H9 (cell line): ENCODE results near the gene MARCHF3. TPM values are rescaled to one million over a fixed set of nuclear protein-coding genes. Genes with fewer than 3 reads are reported as not detected.

Source experiments
- DNase-seq: peaks from one replicate; pipeline ENCODE4 v3.0.0-alpha.2; 2017
- H2AFZ ChIP-seq: one replicate; pipeline ENCODE4 v1.6.1; 2013; ENCODE audit warnings: mild to moderate bottlenecking, low read length, control low read depth, moderate library complexity
- H2AK5ac ChIP-seq: 2 replicates; pipeline ENCODE4 v1.6.1; 2013; ENCODE audit warnings: low read length, control low read depth, mixed read lengths; ENCODE audit not compliant: insufficient read length
- H2BK120ac ChIP-seq: one replicate; pipeline ENCODE4 v1.6.1; 2013; ENCODE audit warnings: low read depth, mild to moderate bottlenecking, low read length, control low read depth, inconsistent platforms; ENCODE audit not compliant: poor library complexity, severe bottlenecking
- H2BK12ac ChIP-seq: 2 replicates; pipeline ENCODE4 v1.6.1; 2013; ENCODE audit warnings: low read length, control low read depth, mixed read lengths, low read depth; ENCODE audit not compliant: insufficient read length
- H2BK15ac ChIP-seq: 2 replicates; pipeline ENCODE4 v1.6.1; 2013; ENCODE audit warnings: low read depth, low read length, control low read depth
- H2BK20ac ChIP-seq: one replicate; pipeline ENCODE4 v1.6.1; 2013; ENCODE audit warnings: low read depth, mild to moderate bottlenecking, low read length, control low read depth, inconsistent platforms; ENCODE audit not compliant: poor library complexity, severe bottlenecking
- H2BK5ac ChIP-seq: 2 replicates; pipeline ENCODE4 v1.6.1; 2013; ENCODE audit warnings: low read length, control low read depth, mixed read lengths; ENCODE audit not compliant: insufficient read length
- H3K14ac ChIP-seq: 2 replicates; pipeline ENCODE4 v1.6.1; 2013; ENCODE audit warnings: low read length, control low read depth; ENCODE audit not compliant: insufficient read depth
- H3K18ac ChIP-seq: 2 replicates; pipeline ENCODE4 v1.6.1; 2013; ENCODE audit warnings: low read depth, mild to moderate bottlenecking, mixed read lengths, low read length, control low read depth; ENCODE audit not compliant: insufficient read length
- H3K23ac ChIP-seq: 2 replicates; pipeline ENCODE4 v1.6.1; 2013; ENCODE audit warnings: low read length, control low read depth, mixed read lengths, low read depth; ENCODE audit not compliant: insufficient read length
- H3K23me2 ChIP-seq: 2 replicates; pipeline ENCODE4 v1.6.1; 2013; ENCODE audit warnings: low read depth, mild to moderate bottlenecking, mixed read lengths, low read length, control low read depth; ENCODE audit not compliant: insufficient read length, poor library complexity, severe bottlenecking
- H3K27ac ChIP-seq: 2 replicates; pipeline ENCODE4 v1.5.1; 2013; ENCODE audit warnings: low read length, control low read depth, mixed read lengths, low read depth; ENCODE audit not compliant: insufficient read length
- H3K27me3 ChIP-seq: 2 replicates; pipeline ENCODE4 v1.6.1; 2013; ENCODE audit warnings: low read length, control low read depth, inconsistent platforms; ENCODE audit not compliant: insufficient read depth
- H3K4ac ChIP-seq: 2 replicates; pipeline ENCODE4 v1.6.1; 2013; ENCODE audit warnings: low read depth, mild to moderate bottlenecking, control low read depth, inconsistent platforms, low read length, moderate library complexity
- H3K4me1 ChIP-seq: 2 replicates; pipeline ENCODE4 v1.6.1; 2013; ENCODE audit warnings: low read length, control low read depth, inconsistent platforms; ENCODE audit not compliant: insufficient read depth
- H3K4me2 ChIP-seq: 2 replicates; pipeline ENCODE4 v1.6.1; 2013; ENCODE audit warnings: low read length, control low read depth, mixed read lengths; ENCODE audit not compliant: insufficient read length, insufficient read depth
- H3K56ac ChIP-seq: 2 replicates; pipeline ENCODE4 v1.6.1; 2013; ENCODE audit warnings: low read depth, mild to moderate bottlenecking, mixed read lengths, low read length, control low read depth; ENCODE audit not compliant: insufficient read length
- H3K79me1 ChIP-seq: 2 replicates; pipeline ENCODE4 v1.6.1; 2013; ENCODE audit warnings: low read depth, mild to moderate bottlenecking, moderate library complexity, low read length, control low read depth, inconsistent platforms; ENCODE audit not compliant: insufficient read depth, poor library complexity, severe bottlenecking
- H3K79me2 ChIP-seq: 2 replicates; pipeline ENCODE4 v1.6.1; 2013; ENCODE audit warnings: low read length, control low read depth, inconsistent platforms; ENCODE audit not compliant: insufficient read depth
- H3K9ac ChIP-seq: 2 replicates; pipeline ENCODE4 v1.6.1; 2013; ENCODE audit warnings: low read length, control low read depth, mixed read lengths; ENCODE audit not compliant: insufficient read length; ENCODE audit errors: extremely low read depth
- H3K9me3 ChIP-seq: one replicate; pipeline ENCODE4 v1.6.1; 2013; ENCODE audit warnings: low read depth, low read length, inconsistent platforms; ENCODE audit not compliant: control insufficient read depth
- H3T11ph ChIP-seq: one replicate; pipeline ENCODE4 v1.6.1; 2013; ENCODE audit warnings: mild to moderate bottlenecking, low read length, control low read depth, inconsistent platforms
- H4K20me1 ChIP-seq: one replicate; pipeline ENCODE4 v1.6.1; 2013; ENCODE audit not compliant: control insufficient read depth, insufficient read length, insufficient read depth
- H4K5ac ChIP-seq: 2 replicates; pipeline ENCODE4 v1.6.1; 2013; ENCODE audit warnings: low read depth, mild to moderate bottlenecking, mixed read lengths, low read length, control low read depth; ENCODE audit not compliant: insufficient read length
- H4K8ac ChIP-seq: replicated peaks from 2 replicates; pipeline ENCODE4 v1.6.1; 2013; ENCODE audit warnings: low read length, control low read depth, mixed read lengths, low read depth; ENCODE audit not compliant: insufficient read length
- H4K91ac ChIP-seq: 2 replicates; pipeline ENCODE4 v1.6.1; 2013; ENCODE audit warnings: low read depth, mild to moderate bottlenecking, moderate library complexity, mixed read lengths, low read length, control low read depth; ENCODE audit not compliant: insufficient read length
- H3K27ac Mint-ChIP-seq, 3 experiments: 2 replicates in 2 of 3; 3 replicates in 1 of 3; pipeline ENCODE4 v1.8.0; 2020 to 2021; ENCODE audit warnings: mixed read lengths in 3 of 3, mild to moderate bottlenecking in 1 of 3, moderate library complexity in 1 of 3
- H3K27me3 Mint-ChIP-seq: 2 replicates; pipeline ENCODE4 v1.8.0; 2021; ENCODE audit warnings: low read depth, mild to moderate bottlenecking, moderate library complexity, mixed read lengths
- H3K36me3 Mint-ChIP-seq, 3 experiments: 2 replicates in 2 of 3; 3 replicates in 1 of 3; pipeline ENCODE4 v1.8.0; 2020 to 2021; ENCODE audit warnings: low read depth in 3 of 3, mixed read lengths in 3 of 3; ENCODE audit not compliant: insufficient read depth in 1 of 3
- H3K4me1 Mint-ChIP-seq, 2 experiments: 2 replicates each; pipeline ENCODE4 v1.8.0; 2020; ENCODE audit warnings: mixed read lengths in 2 of 2
- H3K4me3 Mint-ChIP-seq, 2 experiments: 2 replicates in 1 of 2; 3 replicates in 1 of 2; pipeline ENCODE4 v1.8.0; 2020 to 2021; ENCODE audit warnings: mild to moderate bottlenecking in 2 of 2, mixed read lengths in 2 of 2, moderate library complexity in 1 of 2
- H3K9me3 Mint-ChIP-seq, 2 experiments: 2 replicates in 1 of 2; 3 replicates in 1 of 2; pipeline ENCODE4 v1.8.0; 2020; ENCODE audit warnings: mild to moderate bottlenecking in 2 of 2, mixed read lengths in 2 of 2, moderate library complexity in 1 of 2
- WGBS: extraction: QIAGEN DNeasy Blood & Tissue Kit; methylation state at CpG from one replicate; pipeline ENCODE4 v1.1.7; 2013; ENCODE audit warnings: missing lambda C conversion rate, low lambda C conversion rate, mixed read lengths; ENCODE audit not compliant: insufficient read length; ENCODE audit errors: extremely low coverage; 5-methylcytosine and 5-hydroxymethylcytosine counted together
- total RNA-seq: library from RNA; stranded (reverse); gene quantifications from 2 replicates; pipeline ENCODE4 v1.2.1, GENCODE V29; 2021
- TF ChIP-seq, protein P1 (sequence below): fragments of 200-600 bp; sonication (generic); conservative IDR thresholded peaks from 3 replicates; pipeline ENCODE4 v1.8.0; 2021; ENCODE audit warnings: antibody characterized with exemption, mild to moderate bottlenecking

MARCHF3 gene
- total RNA-seq, 1 experiment from 2014 or later = 17.7 TPM

DNA sequence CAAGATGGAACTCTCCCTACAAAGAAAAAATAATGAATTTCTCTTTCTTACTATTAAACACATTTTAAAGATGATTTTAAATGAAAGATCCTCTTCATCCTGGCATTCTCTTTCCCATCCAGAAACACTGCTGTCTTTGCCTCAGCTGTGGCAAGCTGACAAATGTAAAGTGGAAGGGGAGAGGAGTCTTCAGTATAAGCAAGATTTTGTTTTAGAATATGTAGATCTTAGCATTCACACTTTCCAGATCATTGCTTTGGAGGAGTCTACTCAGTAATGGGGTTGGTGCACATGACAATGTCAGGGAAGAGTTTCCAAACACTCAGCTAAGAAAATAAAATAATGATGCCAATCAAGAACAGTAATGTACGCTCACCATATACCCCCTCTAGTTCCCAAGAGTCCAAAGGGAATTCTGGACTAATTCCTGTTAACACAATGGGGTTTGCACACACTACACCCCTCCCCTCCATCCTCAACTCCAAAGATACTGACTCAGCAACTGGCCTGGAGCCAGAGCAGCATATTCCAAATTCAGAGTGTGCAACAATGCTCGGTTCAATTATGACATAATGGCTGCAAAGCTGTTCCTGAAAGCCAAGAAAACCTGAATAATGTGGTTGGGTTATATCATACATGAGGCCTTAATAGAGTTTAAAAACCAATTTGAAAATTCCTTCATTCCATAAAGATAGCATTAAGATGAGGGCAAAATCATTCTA is 38.3 kb upstream of the MARCHF3 start:
- Mint-ChIP-seq H3K27me3 (no peaks in the 10 kb centered on the region), H3K4me1 (peaks cover 28 to 29% of the 10 kb centered on the region in 2 experiments), H3K4me3 (no peak overlapping the region), H3K9me3 (no peaks in the 10 kb centered on the region), H3K27ac (no peak overlapping the region), H3K36me3 (no peaks in the 10 kb centered on the region; a peak in 1 of 7 replicates)
- H3K4ac ChIP-seq = no peak overlapping the region
- H4K20me1 ChIP-seq = no peaks in the 10 kb centered on the region
- H3K18ac ChIP-seq = no peak overlapping the region
- H4K91ac ChIP-seq = no peak overlapping the region
- no peaks in the 10 kb centered on the region for H3K79me2 ChIP-seq
- peaks cover 3% of the 10 kb centered on the region; the same call in 1 of the 2 replicates for H3K4me1 ChIP-seq
- H3K27ac ChIP-seq = no peak overlapping the region
- DNase-seq = no peak
- H4K8ac ChIP-seq = no peak overlapping the region
- TF ChIP-seq, protein P1, sequence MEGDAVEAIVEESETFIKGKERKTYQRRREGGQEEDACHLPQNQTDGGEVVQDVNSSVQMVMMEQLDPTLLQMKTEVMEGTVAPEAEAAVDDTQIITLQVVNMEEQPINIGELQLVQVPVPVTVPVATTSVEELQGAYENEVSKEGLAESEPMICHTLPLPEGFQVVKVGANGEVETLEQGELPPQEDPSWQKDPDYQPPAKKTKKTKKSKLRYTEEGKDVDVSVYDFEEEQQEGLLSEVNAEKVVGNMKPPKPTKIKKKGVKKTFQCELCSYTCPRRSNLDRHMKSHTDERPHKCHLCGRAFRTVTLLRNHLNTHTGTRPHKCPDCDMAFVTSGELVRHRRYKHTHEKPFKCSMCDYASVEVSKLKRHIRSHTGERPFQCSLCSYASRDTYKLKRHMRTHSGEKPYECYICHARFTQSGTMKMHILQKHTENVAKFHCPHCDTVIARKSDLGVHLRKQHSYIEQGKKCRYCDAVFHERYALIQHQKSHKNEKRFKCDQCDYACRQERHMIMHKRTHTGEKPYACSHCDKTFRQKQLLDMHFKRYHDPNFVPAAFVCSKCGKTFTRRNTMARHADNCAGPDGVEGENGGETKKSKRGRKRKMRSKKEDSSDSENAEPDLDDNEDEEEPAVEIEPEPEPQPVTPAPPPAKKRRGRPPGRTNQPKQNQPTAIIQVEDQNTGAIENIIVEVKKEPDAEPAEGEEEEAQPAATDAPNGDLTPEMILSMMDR = no peak
- no peak overlapping the region for H3T11ph ChIP-seq
- H2BK120ac ChIP-seq = no peak overlapping the region
- H2BK12ac ChIP-seq = no peak overlapping the region
- H4K5ac ChIP-seq = no peak overlapping the region
- no peak overlapping the region for H3K9ac ChIP-seq
- no peak overlapping the region for H2BK20ac ChIP-seq
- no CpG with 5 or more reads among the region's 2 CpGs for WGBS
- H3K4me2 ChIP-seq = no peak overlapping the region
- no peak overlapping the region for H2BK15ac ChIP-seq
- H2BK5ac ChIP-seq = no peak overlapping the region
- no peak overlapping the region for H2AFZ ChIP-seq
- H2AK5ac ChIP-seq = no peak overlapping the region
- H3K23ac ChIP-seq = no peak overlapping the region
- no peaks in the 10 kb centered on the region for H3K79me1 ChIP-seq
- H3K23me2 ChIP-seq = peaks cover 3% of the 10 kb centered on the region
- no peaks in the 10 kb centered on the region for H3K27me3 ChIP-seq
- no peak overlapping the region for H3K14ac ChIP-seq
- no peaks in the 10 kb centered on the region for H3K9me3 ChIP-seq
- H3K56ac ChIP-seq = no peak overlapping the region
